ENCODE measurements around the gene LRRC47.

LRRC47 gene

GRCh38 chr1:3730543-3731247 is 65.6 kb downstream of the LRRC47 start:
- DNase-seq: no peak

- DNase-seq: no peak
Measured at GRCh38 chr1:3729594-3730542, 66.4 kb downstream of the LRRC47 start.
